GM04504 (cell line): ENCODE data around the gene RMC1.
A peak's percentile ranks its signal among the peaks of the same experiment; 100 is the strongest.
"Not testable (repeated sequence)": the region's sequence is repeated elsewhere in the genome, so short reads cannot be mapped to it uniquely, and the experiment has no call there.

ENCODE experiments used
- DNase-seq: peaks from one replicate; pipeline ENCODE4 v3.0.0-alpha.2; 2012; ENCODE audit warnings: low read depth

Gene RMC1

DNA sequence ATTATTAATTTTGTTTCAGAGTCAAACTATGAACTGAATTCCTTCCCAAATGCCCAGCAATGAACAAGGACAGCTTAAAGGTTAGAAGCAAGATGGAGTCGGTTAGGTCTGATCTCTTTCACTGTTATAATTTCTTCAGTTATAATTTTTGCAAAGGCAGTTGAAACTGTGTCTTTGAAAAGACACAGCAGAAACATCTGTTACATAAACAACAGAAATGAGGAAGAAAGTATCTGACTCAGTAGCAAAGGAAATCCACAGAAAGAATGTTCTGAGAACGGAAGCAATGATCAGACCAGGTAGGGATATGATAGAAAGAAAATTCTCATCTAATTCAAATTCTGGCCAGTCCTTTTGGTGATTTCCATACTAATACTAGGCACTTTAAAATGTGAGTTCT, 5.2 kb upstream of the RMC1 start:
- DNase-seq, result no peak

DNA sequence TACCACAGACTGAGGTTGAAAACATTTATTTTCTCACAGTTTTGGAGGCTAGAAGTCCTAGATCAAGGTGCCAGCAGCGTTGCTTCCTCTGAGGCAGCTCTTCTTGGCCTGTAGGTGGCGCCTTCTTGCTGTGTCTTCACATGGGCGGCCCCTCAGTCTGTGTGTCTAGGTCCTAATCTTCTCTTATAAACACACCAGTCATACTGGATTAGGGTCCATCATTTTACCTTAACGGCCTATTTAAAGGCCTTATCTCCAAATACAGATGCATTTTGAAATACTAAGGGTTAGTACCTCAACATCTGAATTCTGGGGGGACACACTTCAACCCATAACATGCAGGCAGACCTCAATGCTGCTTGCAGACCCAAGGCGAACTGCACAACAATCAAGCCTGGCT, 4.4 kb upstream of the RMC1 start:
- DNase-seq, result no peak

DNA sequence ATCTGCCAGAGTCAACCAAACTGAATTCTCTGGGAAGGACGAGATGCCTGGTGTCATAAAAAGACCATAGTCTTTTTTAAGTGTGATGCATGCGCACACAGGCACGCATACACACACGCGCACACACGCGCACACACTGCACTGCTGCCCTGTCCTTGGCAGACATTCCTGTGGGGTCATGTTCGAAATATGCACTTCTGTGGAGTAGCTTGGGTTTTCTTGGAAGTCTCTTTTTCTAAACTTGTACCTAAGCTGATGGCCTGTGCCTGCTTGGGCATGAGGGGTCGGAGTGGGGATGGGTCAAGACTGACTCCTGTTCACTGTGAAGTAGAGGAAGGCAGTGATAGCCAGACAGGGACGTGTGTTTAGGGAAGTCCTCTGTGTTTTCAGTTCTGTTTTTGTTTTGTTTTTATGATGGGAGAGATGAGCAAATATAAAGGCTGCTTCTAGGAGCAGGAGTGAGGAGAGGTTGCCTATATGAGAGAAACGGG, 4.0 kb upstream of the RMC1 start:
- no peak for DNase-seq

DNA sequence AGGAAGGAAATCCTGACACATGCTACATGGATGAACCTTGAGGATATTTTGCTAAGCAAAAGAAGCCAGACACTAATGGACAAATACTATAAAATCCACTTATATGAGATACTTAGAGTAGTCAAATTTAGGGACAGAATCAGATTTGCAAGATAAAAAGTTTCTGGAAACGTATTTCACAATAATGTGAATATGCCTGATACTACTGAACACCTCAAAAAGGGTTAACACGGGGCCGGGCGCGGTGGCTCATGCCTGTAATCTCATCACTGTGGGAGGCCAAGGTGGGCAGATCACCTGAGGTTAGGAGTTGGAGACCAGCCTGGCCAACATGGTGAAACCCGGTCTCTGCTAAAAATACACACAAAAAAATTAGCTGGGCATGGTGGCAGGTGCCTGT, 1.7 kb upstream of the RMC1 start:
- no peak for DNase-seq

DNA sequence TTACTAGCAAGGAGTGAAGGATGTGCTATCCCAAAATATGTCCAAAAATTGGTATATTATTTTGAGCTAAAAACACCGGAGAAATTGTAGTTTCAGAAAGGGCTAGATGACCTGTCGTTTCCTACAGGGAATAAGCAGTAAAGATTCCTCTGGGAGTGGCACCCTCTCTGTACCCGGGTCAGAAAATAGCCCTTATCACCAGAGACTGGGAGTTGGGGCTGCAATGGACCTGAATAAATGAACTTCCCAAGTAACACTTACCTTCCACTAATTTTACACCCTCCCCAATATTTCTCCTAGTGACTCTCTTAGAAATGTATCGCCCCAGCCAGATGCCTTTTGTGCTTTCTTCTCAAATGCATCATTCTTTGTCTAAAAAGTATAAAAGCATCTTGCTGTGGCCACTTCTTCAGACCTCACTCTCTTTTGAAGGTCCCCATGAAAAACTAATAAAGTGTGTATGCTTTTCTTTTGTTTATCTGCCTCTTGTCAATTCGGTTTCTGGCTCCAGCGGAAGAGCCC, 734 bp upstream of the RMC1 start:
- DNase-seq, result no peak

DNA sequence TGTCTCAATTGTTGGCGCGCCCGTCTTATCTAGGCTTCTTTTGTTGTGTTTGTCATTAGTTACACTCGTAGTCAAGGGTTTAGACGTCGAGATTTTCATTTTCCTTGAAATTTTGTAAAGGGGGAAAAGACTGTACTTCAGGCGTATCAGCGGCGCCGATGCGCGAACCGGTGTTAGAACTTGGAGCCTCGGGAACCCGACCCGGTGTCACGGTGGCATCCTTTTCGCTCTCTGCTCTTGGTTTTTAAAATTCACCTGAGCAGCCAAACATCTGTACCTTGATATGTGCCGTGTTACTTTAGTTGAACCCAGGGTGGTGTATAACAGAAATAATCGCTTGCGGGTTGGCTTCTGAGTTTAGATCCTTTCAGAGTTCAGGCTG, 643 bp downstream of the RMC1 start:
- no peak for DNase-seq

DNA sequence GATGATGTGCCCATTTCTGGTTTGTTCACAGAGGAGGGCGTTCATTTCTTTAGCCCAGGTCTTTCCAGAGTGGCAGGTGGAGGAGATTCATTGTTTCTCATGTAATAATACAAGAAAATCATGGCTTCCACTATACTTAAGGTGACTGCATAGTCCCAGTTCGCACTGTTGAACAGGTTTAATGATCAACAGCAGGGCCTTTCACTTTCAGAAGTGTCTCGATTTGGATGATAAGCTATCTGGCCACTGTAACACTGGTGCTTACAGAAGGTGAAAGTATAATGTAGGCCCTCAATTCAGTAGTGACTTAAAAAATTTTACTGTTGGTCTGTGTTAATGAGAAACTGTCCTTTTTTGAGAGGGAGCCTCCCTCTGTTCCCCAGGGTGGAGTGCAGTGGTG, 1.4 kb downstream of the RMC1 start:
- DNase-seq, result no peak

DNA sequence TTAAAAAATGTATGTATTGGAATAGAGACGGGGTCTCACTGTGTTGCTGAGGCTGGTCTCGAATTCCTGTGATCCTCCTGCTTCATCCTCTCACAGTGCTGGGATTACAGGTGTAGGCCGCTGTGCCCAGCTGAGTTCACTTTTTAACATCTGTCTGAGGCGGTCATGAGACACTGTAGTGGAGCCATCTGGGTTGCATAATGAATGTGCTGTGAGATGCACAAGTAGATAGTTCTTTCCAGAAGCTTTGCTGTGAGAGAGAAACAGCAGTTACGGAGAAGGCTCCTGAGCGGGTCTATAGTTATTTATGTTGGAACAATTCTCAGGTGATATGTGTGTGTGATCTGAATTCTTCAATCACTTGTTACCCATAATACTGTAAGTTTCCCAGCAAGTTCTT, 3.1 kb downstream of the RMC1 start:
- DNase-seq, result no peak

DNA sequence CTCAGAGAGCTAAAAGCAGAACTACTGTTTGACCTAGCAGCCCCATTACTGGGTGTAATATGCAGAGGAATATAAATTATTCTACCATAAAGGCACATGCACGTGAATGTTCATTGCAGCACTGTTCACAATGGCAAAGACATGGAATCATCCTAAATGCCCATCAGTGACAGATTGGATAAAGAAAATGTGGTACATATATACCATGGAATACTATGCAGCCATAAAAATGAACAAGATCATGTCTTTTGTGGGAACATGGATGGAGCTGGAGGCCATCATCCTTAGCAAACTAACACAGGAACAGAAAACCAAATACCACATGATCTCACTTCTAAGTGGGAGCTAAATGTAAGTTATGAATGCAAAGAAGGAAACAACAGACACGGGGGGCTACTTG, 7.6 kb downstream of the RMC1 start:
- DNase-seq, result not testable (repeated sequence)

DNA sequence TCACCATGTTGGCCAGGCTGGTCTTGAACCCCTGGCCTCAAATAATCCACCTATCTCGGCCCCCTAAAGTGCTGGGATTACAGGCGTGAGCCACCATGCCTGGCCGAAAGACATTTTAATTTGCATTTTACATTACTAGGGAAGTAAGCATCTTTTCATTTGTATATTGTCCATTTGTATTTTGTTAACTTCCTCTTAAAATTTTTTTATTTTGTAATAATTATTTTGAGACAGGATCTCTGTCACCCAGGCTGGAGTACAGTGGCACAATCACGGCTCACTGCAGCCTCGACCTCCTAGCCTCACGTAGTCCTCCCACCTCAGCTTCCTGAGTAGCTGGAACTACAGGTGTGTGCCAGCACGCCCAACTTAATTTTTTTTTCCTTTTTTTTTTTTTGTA, 8.9 kb downstream of the RMC1 start:
- not testable (repeated sequence) for DNase-seq

DNA sequence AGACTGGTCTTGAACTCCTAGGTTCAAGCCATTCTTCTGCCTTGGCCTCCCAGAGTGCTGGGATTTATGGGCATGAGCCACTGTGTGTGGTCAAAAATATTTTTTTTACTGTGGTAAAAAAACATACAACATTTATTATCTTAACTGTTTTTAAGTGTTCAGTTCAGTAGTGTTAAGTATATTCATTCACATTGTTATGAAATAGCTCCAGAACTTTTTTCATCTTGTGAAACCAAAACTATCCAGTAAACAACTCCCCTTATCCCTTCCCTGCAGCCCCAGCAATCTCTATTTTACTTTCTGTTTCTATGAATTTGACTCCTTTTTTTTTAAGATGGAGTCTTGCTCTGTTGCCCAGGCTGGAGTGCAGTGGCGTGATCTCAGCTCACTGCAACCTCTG, 9.3 kb downstream of the RMC1 start:
- DNase-seq, result no peak

DNA sequence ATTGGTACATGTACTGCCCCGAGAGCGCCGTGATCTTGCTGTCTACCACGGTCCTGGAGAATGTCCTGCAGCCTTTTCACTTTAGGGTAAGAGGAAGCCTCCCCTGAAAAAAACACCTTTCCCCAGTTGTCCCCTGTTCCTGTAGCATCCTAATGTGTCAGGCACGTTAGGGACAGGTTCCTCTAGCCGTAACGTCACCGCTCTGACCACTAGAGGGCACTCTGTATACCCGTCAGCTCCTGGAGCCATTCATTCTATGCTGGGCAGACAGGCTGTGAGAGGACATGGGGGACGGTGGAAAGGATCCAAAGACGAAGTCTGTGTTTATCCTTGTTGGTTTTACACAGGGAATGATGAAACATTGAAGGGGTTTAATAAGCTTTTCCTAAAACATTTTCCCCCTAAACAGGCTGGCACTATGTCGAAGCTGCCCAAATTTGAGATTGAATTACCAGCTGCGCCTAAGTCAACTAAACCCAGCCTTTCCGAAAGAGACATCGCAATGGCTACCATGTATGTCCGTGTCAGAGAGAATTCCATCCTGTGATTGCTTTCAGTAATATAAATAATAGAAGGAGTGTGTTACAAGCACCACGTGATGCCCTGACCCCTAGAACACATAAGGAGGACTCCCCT, 12.7 kb downstream of the RMC1 start:
- no peak for DNase-seq

DNA sequence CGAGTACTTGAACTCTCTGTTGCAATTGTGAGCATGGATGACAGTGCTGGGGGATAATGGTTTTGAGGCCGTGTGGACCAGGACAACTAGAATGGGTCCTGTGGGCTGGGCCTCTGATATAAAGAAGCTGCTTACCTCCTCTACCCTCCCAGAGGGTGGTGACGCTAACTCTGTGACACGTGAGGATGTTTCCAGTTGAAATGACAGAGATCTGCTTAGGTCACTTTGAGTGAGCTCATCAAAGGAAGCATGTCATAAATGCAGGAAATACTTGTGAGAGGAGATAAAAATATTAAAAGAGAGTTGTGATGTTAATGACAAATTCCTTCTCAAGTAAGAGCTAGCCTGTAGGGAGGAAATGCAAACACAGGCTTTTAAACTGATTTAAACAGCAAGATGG, 16.4 kb downstream of the RMC1 start:
- DNase-seq, result no peak

DNA sequence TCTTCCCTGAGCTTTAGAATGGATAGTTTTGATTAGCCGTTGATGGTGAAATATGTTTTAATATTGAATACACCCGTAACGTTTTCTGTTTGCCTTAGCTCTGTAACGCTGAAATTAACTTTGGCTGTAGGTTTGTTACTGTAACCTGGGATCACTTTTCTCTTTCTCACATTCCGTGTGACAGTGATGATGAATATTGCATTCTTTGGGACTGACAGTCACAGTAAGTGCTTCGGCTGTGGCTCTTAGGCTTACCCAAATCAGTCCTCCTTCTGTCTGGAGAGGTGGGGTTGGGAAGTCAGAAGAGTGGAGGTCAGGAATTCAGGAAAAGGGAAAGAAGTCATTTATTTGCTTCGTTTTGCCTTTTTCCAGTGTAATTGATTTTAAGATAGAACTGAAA, 18.0 kb downstream of the RMC1 start:
- no peak for DNase-seq

DNA sequence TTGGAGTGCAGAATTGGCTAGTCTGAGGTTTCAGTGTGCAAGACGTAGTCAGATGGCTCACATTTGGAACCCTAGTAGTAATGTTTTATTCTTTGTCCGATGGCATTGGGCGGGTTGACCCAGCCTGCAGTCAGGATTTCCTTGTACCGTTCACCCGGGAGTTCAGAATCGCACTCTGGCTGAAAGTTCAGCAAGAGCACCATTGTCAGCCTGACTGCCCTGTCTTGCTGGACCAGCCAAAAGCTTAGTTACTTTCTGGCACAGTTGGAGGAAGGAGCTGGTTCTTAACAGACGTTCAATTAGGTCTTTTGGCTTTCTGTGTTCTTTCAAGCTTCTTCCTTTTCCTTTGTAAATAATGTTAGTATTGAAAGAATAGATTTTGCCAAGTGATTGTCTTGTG, 18.6 kb downstream of the RMC1 start:
- DNase-seq, result no peak

DNA sequence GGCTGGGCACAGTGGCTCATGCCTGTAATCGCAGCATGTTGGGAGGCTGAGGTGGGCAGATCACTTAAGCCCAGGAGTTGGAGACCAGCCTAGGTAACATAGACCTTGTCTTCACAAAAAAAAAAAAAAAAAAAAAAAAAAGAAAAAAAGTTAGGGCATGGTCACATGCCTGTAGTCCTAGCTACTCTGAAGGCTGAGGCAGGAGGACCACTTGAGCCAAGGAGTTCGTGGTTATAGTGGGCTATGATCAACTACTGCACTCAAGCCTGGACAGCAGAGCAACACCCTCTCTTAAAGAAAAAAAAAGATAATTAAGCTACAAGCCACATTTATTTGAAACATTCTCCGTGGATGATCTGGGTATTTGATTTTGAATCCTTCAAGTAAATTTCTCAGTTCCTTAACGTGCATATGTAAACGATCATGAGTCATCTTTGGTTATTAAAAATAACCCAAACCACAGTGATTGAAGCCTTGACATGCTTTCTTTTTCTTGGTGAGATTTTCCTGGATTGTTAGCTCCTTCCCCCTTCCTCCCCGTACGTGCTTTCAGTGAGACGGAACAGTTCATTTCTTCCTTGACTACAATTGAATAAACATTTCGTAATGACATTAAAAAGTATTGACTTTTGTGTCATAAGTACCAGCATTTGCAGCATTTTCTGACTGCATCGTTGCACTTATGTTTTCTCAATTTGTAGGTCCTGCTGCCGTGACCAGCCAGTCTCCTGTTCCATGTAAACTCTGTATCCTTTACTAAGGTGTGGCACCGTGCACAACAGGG, 20.3 kb downstream of the RMC1 start:
- DNase-seq, result peak; percentile 83

DNA sequence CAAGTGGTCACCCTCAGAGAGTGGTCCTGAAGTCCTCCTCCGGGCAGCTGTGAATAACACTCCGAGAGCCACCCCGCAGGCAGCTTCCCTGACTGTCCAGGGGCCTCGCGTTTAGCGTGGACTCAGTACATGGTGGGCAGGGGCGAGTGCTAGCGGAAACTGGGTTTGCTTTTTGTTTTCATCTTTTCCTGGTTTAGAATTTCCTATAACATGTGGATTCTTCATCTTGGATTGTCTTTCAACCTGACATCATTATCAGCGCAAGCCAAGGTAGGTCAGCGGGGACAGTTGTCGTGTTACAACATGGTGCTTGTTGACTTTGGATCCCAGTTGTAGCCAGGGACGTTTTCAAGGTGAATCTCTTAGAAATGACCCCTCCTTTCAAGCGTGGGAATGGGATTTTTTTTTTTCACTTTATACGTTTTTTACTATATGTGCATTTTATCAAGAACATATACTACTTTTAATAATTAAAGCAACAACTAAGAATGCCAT, 20.9 kb downstream of the RMC1 start:
- no peak for DNase-seq

DNA sequence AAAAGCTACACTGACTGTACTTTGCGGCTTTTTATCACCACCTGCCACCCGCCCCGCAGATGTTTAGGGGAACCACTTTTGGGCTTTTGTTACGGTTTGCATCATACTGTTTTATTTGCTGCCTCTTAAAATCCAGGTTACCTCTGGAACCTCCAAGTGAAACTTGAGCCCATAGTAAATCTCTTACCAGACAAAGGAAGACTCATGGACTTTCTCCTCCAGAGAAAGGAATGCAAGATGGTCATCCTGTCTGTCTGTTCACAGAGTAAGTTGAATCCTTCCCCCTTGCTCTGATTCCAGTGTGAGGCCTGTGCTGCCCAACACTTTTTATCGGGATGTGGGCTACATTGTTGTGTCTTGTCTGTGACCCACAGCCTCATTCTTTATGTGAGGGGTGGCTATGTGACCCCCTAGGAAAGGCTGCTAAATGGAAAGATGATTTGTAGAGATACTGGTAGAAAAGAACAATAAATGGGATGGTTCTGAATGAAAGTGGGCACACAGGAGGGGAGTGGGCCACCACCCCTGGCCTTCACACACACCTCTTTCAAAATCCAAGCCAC, 23.3 kb downstream of the RMC1 start:
- DNase-seq, result no peak

DNA sequence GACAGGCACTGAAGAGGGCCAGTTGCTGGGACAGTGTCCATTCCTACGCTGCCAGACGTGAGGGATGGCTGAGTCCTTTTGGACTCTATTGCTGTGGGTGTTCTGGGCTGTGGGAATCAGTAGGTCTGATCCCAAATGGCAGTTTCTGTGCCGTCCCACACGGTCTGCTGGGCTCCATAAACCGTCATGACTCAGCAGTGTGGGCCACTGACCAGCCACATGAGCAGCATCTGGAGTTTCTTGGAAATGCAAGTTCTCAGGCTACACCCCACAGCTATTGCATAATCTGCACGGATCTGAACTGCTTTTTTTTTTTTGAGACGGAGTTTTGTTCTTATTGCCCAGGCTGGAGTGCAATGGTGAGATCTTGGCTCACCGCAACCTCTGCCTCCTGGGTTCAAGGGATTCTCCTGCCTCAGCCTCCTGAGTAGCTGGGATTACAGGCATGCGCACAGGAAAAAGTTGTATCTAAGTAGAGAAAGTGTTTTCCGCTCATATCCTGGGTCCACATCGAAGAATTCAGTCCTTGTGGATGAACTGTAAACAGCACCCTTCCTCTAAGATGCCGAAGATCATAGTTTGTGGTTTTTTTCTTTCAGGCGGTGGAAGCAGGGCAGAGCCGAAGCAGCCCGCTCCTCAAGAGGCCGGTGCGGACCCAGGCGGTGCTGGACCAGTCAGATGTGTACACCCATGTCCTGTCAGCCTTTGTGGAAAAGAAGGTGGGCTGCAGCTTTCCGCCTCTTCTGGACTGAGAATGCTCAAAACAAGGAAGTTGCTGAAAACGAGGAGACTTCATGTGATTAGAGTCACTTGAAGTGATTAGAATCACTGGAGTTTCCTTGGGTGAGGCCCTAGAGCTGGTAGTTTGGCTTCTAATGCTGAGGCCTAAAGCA, 25.5 kb downstream of the RMC1 start:
- DNase-seq, result peak; percentile 86

DNA sequence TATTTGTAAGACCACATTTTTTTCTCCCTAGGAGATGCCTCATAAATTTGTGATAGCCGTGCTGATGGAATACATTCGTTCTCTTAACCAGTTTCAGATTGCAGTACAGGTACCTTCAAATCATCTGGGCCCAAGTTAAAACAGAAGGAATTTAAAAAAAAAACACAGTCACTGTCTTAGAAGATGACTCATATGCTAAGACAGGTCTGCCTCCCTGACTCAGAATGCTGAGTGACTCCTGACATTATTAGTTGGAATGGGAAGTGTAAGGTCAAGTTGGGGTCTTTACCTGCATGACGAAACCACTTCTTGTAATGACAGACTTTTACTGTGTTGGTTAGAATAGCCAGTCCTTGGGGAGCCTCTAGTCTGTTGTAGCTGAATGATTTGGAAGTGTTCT, 26.3 kb downstream of the RMC1 start:
- no peak for DNase-seq

DNA sequence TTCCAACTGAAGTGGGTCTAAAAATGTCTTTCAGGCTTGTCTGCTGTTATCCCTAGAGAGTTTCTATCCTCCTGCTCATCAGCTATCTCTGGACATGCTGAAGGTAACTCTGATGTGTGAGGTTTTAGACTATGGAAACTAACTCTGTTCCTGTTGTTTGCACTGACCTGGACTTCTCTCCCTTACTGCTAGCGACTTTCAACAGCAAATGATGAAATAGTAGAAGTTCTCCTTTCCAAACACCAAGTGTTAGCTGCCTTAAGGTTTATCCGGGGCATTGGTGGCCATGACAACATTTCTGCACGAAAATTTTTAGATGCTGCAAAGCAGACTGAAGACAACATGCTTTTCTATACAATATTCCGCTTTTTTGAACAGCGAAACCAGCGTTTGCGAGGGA, 26.9 kb downstream of the RMC1 start:
- DNase-seq, result no peak

DNA sequence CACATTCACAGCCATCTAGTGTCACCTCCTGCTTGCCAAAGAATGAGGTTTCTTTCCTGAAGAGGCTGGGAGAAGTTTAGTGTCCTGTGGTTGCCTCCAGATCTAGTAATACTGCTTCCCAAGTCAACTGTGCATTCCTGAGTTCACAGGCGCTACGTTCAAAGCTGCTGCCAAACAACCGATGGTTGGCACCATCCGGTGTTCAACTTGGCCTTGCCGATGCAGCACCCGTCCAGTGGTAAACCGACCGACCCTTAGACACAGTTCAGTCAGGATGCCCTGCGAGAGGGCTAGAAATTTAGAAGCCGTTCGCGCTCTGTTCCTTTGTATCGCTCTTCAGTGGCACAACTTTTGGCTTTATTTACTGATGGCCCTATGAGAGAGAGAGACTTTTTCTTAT, 28.6 kb downstream of the RMC1 start:
- DNase-seq, result no peak
